GM20431 (cell line): Measurements from ENCODE around the gene POU1F1.

ENCODE experiments used
- in situ Hi-C: fragments of 300-500 bp; cut with MseI, MboI; formaldehyde crosslinking; loops from one replicate; pipeline ENCODE4 v1.15.0; 2020; ENCODE audit warnings: low sequenced_read_pairs; ENCODE audit not compliant: unreplicated experiment

POU1F1 gene, protein sequence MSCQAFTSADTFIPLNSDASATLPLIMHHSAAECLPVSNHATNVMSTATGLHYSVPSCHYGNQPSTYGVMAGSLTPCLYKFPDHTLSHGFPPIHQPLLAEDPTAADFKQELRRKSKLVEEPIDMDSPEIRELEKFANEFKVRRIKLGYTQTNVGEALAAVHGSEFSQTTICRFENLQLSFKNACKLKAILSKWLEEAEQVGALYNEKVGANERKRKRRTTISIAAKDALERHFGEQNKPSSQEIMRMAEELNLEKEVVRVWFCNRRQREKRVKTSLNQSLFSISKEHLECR

GRCh38 chr3:87276484-87276883 lies at the start of gene POU1F1:
Gene POU1F1 (minus strand): TSS chr3:87276584. CDS start chr3:87276462, 122 bp downstream.
- in situ Hi-C loops: no loop called here

DNA sequence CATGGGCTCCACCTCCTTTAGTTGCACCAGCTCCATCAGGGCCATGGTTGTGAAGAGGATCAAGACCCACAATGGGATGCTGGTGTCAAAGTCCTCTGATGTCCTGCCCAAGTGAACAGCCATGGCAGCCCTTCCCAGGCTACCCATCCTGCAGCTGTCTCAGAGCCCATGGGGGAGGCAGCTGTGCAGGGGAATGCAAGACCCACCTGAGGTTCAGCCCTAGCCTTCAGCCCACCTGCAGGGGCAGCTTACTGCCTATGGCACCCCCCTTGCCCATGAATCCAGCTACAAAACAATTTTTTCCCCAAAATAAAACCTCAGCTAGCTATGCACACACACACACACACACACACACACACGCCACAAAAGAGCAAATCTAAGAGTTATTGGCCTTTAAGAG lies 48.2 kb upstream of the POU1F1 start:
- in situ Hi-C loops: loop anchor here (25.0 kb wide), 1 partner anchor 838 kb away; no protein-coding TSS in a partner anchor

DNA sequence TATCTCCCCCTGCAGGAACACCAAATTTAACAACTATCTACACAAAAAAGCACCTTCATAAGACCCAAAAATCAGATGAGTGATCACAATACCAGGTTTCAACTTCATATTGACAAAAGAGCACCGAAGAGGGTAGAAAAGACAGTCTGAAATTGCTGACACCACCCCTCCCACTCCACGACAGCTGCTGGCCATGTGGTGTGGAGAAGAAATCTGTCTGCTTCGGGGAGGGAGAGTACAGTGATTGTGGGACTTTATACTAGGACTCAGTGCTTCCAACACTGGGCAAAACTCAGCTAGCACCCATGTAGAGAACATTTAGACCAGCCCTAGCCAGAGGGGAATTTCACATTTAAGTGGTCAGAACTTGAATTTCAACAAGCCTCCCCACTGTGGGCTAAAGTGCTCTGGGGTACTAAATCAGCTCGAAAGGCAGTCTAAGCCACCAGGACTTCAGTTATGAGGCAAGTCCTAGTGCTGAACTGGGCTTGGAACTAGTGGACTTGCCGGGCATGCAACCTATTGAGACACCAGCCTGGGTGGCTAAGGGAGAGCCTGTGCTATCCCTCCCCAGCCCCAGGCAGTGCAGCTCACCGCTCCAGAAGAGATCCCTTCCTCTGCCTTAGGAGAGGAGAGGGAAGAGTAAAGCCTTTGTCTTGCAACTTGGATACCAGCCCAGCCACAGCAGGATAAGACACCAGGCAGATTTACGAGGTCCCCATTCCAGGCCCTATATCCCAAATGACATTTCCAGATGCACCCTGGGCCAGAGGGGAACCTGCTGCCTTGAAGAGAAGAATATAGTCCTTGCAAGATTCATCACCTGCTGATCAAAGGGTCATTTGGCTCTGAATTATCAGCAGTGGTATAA lies 44.6 kb upstream of the POU1F1 start:
- in situ Hi-C loops: loop anchor here (25.0 kb wide), 1 partner anchor 841 kb away; no protein-coding TSS in a partner anchor

DNA sequence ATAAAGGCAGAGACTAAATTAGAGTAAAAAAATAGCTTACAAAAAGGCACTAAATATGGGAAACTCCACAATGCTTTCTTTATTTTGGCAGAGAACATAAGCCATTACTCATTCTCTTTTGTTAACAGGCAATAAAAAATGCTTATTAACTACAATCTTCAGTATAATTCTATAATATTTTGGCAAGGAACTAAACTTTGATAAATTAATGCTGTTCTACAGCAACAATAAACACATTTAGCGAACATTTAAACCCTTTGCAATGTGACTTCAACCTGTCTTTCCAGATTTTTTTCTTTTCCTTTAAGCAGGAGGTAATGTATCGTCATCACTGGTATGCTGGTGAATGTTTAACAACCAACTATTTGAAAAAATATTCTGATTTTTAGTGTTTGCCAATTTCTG lies 42.2 kb upstream of the POU1F1 start:
- in situ Hi-C loops: loop anchor here (25.0 kb wide), 1 partner anchor 844 kb away; no protein-coding TSS in a partner anchor

- in situ Hi-C loops: loop anchor here (25.0 kb wide), 1 partner anchor 845 kb away; no protein-coding TSS in a partner anchor
These were observed 41.4 kb upstream of the POU1F1 start for GRCh38 chr3:87317779-87318178.

- in situ Hi-C loops: loop anchor here (25.0 kb wide), 1 partner anchor 849 kb away; no protein-coding TSS in a partner anchor
These were observed 37.3 kb upstream of the POU1F1 start for GRCh38 chr3:87313641-87314040.

GRCh38 chr3:87311309-87311708 lies 34.9 kb upstream of the POU1F1 start:
- in situ Hi-C loops: loop anchor here (25.0 kb wide), 1 partner anchor 851 kb away; no protein-coding TSS in a partner anchor

DNA sequence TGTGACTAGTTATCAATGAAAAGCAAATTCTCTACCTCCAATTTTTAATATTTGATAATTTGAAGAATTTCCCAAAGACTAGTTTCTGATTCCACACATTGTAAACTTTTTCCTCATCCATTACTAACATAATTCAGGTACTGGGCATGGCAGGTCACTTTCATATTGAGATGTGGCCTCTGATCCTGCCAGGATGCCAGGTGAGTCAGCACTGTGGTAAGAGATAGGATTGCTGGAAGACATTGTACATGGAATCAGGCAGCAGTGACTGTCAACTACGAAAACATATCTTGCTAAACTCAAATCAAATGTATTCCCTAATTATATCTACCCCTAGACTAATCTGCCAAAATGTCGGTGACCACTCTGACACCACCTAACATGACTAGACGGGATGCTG lies 33.2 kb upstream of the POU1F1 start:
- in situ Hi-C loops: loop anchor here (25.0 kb wide), 1 partner anchor 853 kb away; no protein-coding TSS in a partner anchor

- in situ Hi-C loops: loop anchor here (25.0 kb wide), 1 partner anchor 854 kb away; no protein-coding TSS in a partner anchor
These were observed 31.4 kb upstream of the POU1F1 start for GRCh38 chr3:87307805-87308204.

- in situ Hi-C loops: loop anchor here (25.0 kb wide), 1 partner anchor 857 kb away; no protein-coding TSS in a partner anchor
These were observed 29.1 kb upstream of the POU1F1 start for GRCh38 chr3:87305517-87305916.

GRCh38 chr3:87305031-87305430 lies 28.6 kb upstream of the POU1F1 start:
- in situ Hi-C loops: loop anchor here (25.0 kb wide), 1 partner anchor 857 kb away; no protein-coding TSS in a partner anchor

- in situ Hi-C loops: loop anchor here (10.0 kb wide), 1 partner anchor 707 kb away; no protein-coding TSS in a partner anchor
These were observed 21.8 kb upstream of the POU1F1 start for GRCh38 chr3:87298111-87298718.

DNA sequence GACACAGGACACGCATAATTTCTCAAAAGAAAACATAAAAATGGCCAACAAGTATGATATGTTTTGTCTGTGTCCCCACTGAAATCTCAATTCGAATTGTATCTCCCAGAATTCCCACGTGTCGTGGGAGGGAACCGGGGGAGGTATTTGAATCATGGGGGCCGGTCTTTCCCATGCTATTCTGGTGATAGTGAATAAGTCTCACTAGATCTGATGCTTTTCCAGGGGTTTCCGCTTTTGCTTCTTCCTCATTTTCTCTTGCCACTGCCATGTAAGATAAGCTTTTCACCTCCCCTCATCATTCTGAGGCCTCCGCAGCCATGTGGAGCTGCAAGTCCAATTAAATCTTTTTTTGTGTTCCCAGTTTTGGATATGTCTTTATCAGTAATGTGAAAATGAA lies 12.1 kb upstream of the POU1F1 start:
- in situ Hi-C loops: no loop called here

- in situ Hi-C loops: no loop called here
These were observed 10.6 kb upstream of the POU1F1 start for GRCh38 chr3:87287011-87287410.

GRCh38 chr3:87272718-87273341 lies 3.6 kb downstream of the POU1F1 start:
- in situ Hi-C loops: no loop called here

DNA sequence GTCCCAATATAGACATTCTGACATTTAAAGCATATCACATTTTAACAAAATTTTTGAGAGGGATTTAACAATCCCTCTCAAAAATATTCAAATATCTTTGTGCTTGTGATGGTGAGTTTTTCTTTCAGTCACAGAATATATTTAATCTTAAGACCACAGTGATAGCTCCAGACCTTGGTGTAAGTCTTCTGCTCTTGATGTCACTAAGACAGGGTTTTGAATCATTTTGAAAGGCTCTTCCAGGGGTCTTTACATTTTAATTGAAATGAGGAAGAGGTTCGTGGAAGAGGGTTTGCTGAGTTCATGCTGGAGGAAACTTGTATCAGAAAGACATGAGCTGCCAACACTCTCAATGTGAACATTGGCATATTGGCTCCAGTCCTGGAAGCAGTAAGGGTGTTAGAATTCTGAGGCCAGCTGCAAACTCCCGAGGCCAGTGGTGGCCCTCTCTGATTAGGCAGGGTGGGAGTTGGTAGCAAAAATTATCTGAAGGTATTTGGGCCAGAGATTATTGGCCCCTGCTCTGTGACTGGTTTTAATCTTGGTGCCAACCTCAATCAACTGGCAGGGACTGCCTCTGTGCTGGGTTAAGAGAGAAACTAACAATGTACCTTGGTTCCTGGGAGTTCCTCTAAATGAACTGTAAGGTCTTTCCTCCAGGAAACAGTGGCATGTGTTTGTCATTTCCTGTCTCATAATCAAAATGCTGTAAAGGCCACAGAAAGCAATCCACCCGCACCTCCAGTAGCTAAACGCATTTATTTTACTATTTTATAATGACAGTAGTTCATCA lies 5.3 kb downstream of the POU1F1 start:
- in situ Hi-C loops: no loop called here

DNA sequence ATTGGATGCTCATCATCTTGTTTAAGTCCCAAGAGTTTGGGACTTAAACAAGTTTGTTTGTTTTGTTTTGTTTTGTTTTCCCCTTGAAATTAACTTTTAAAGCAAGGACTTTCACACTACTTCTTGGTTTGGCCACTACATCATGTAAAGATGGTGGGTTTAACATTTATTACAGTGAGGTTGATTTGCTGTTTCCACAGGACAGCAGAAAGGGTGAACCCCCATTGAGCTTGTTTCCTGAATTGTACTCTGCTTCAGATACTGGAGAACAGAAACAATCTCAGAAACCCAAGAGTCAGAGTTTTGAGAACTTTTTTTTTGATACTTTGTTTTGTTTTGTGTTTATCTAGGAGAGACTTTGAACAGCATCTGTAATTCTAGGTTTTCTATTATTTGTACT lies 6.7 kb downstream of the POU1F1 start:
- in situ Hi-C loops: no loop called here

- in situ Hi-C loops: no loop called here
These were observed 7.7 kb downstream of the POU1F1 start for GRCh38 chr3:87268646-87269211.
